NB4 (cell line): ENCODE data around the gene ZNF330.

ENCODE experiments used
- CTCF ChIP-seq: IDR thresholded peaks from one replicate; pipeline ENCODE4 v1.5.1; 2012; ENCODE audit warnings: low read depth, low read length
- MAX ChIP-seq: IDR thresholded peaks from 2 replicates; pipeline ENCODE4 v1.6.1; 2011; ENCODE audit warnings: low read depth, low read length

DNA sequence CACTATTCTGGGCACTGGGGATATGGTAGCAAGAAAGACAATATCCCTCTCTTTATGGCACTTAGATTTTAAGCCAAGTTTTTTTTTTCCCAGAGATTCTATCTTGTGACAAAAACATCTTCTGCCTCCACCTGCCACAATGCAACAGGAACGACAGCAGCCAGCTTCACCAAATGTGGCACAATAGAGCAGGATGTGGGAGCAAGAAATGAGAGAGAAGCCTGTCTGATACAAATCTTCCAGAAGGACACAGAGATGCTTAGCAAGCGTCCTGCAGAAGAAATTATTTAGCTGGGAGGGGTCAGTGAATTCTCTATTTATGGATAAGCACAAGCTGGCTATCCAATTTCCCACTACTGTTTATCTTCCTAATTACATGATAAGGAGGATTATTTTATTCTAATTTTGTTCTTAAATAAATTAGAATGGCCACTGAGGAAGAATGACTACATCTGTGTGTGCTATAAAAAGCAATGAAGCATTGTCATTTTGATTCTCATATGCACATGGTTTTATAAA, 27.1 kb upstream of the ZNF330 start:
- TF ChIP-seq MAX (no peak), CTCF (no peak)
